ENCODE results near the gene PTF1A. TPM values are rescaled to one million over a fixed set of nuclear protein-coding genes. Genes with fewer than 3 reads are reported as not detected.

The PTF1A gene
- total and polyA plus RNA-seq, 10 of the 15 experiments (the other 5 are each of a cell fraction or from before 2014, with no cell fraction given) = not detected

GRCh38 chr10:23201837-23202236 lies 9.7 kb downstream of the PTF1A start (continued):
- no peak for TF ChIP-seq BCL3 (IDR thresholded peaks at IDR 0.05; ENCODE audit: borderline replicate concordance, insufficient read depth, low read depth, low read length, poor library complexity, severe bottlenecking)
- no peak for TF ChIP-seq ZBTB33 (IDR thresholded peaks at IDR 0.05)
- TF ChIP-seq, protein P1, sequence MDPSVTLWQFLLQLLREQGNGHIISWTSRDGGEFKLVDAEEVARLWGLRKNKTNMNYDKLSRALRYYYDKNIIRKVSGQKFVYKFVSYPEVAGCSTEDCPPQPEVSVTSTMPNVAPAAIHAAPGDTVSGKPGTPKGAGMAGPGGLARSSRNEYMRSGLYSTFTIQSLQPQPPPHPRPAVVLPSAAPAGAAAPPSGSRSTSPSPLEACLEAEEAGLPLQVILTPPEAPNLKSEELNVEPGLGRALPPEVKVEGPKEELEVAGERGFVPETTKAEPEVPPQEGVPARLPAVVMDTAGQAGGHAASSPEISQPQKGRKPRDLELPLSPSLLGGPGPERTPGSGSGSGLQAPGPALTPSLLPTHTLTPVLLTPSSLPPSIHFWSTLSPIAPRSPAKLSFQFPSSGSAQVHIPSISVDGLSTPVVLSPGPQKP (IDR thresholded peaks at IDR 0.05; ENCODE audit: low read depth, low read length) = no peak

DNA sequence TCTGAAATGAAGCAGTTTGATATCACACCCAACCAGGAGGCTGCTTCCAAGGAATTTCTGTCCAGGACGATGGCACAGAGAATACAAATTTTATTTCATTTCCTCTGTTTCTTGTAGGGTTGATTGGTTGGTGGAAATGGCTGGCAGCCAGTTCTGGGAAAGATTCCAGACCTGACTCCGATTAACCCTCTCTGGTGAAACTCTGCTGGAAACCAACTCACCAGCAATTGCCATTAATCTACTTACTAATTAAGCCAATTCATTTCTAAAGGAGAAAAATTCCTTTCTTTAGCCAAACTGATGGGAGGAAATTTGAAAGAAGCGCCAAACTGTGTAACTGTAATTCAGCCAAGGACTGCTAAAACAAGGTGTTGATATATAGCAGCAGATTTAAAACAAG lies 10.7 kb downstream of the PTF1A start:
- peaks cover 1 to 4% of the 10 kb centered on the region in 2 experiments; a peak in 3 of 4 replicates for H3K27me3 ChIP-seq (replicated peaks in 1 of 2; ENCODE audit: control insufficient read depth in 2 of 2, insufficient read depth in 2 of 2, low read length in 1 of 2)
- no peaks in the 10 kb centered on the region for H3K36me3 ChIP-seq (ENCODE audit: control insufficient read depth in 2 of 2, insufficient read depth in 2 of 2, low read length in 1 of 2)
- H3K9ac ChIP-seq (ENCODE audit: control insufficient read depth, insufficient read depth, low read length) = no peak overlapping the region
- ChIA-PET POLR2A (no interaction called here), CTCF (no interaction called here), SMC1A (ENCODE audit: uncharacterized antibody, unreplicated experiment) (no interaction called here), RAD21 (ENCODE audit: unreplicated experiment) (no interaction called here)
- WGBS (ENCODE audit: insufficient coverage, insufficient replicate concordance, low lambda C conversion rate, missing lambda C conversion rate) = 10% methylated on average over 3 of the region's 3 CpGs
- H3K79me2 ChIP-seq (ENCODE audit: control insufficient read depth, insufficient read depth, low read length) = no peaks in the 10 kb centered on the region
- no peak overlapping the region for H3K4me2 ChIP-seq (ENCODE audit: control insufficient read depth, insufficient read depth)
- H3K4me1 ChIP-seq (ENCODE audit: control insufficient read depth, insufficient read depth, low read length) = no peaks in the 10 kb centered on the region
- H3K27ac ChIP-seq (ENCODE audit: control insufficient read depth, insufficient read depth) = no peak overlapping the region
- ATAC-seq (no peak), FAIRE-seq (no peak), DNase-seq (ENCODE audit: low read depth, low spot score) (no peak)
- no peaks in the 10 kb centered on the region for H3K9me3 ChIP-seq (replicated peaks; ENCODE audit: control insufficient read depth, insufficient read depth, low read length)
- H3K4me3 ChIP-seq = no peak overlapping the region
- no TSS peak for BruUV-seq (replicated peaks)
- H4K20me1 ChIP-seq (ENCODE audit: control insufficient read depth, insufficient read depth) = no peaks in the 10 kb centered on the region
- in situ Hi-C loops (cut with MboI) (no loop called here), intact Hi-C loops (cut with micrococcal nuclease; ENCODE audit: unreplicated experiment) (no loop called here)
- no peak overlapping the region for H2AFZ ChIP-seq (ENCODE audit: control insufficient read depth, low read depth, low read length)
- no peak for TF ChIP-seq HDGF (IDR thresholded peaks at IDR 0.05)
- no peak for TF ChIP-seq ZNF24 (IDR thresholded peaks at IDR 0.05)
- no peak for TF ChIP-seq SPI1 (IDR thresholded peaks at IDR 0.05; ENCODE audit: borderline replicate concordance, insufficient read depth, low read depth, low read length)
- no peak for TF ChIP-seq ZBTB11 (CRISPR knock-in tag; IDR thresholded peaks at IDR 0.05)
- no peak for TF ChIP-seq CREB1 (IDR thresholded peaks at IDR 0.05; ENCODE audit: low read depth)
- TF ChIP-seq SIN3A (IDR thresholded peaks at IDR 0.05; ENCODE audit: low read depth, low read length) = no peak
- TF ChIP-seq ETV6 (conservative IDR thresholded peaks at IDR 0.05 in 1 of 2, IDR thresholded peaks at IDR 0.05 in 1 of 2; ENCODE audit: borderline replicate concordance in 1 of 2, low read depth in 1 of 2) = no peak
- no peak for TF ChIP-seq E4F1 (IDR thresholded peaks at IDR 0.05; ENCODE audit: borderline replicate concordance, partially characterized antibody)
- TF ChIP-seq STAT1 (conservative IDR thresholded peaks at IDR 0.05) = no peak

Measured in GM12878 (cell line).